ENCODE data around the gene RCSD1. TPM values are rescaled to one million over a fixed set of nuclear protein-coding genes. Genes with fewer than 3 reads are reported as not detected.

The RCSD1 gene
- total and polyA plus RNA-seq, 7 donors: 3.9 to 34.2 (median 13.7) TPM

DNA sequence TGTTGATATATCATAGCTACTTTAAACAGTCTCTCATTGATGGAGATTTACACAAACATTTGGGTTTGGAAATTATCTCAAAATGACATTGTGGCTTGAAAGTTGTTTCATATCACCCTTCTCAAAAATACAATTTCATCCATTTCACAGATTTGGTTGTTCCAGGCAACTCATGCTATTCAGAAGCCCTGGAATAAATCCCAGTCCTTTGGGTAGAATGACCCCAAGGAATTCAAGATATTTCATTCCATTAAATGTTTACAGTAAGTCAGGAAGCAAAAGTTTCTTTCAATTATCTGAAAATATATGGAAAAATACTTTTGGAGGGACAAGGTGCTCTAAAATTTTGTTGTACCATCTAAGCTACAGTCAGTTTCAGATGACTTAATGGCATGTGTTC, 118.9 kb downstream of the RCSD1 start:
- TF ChIP-seq, protein P1, sequence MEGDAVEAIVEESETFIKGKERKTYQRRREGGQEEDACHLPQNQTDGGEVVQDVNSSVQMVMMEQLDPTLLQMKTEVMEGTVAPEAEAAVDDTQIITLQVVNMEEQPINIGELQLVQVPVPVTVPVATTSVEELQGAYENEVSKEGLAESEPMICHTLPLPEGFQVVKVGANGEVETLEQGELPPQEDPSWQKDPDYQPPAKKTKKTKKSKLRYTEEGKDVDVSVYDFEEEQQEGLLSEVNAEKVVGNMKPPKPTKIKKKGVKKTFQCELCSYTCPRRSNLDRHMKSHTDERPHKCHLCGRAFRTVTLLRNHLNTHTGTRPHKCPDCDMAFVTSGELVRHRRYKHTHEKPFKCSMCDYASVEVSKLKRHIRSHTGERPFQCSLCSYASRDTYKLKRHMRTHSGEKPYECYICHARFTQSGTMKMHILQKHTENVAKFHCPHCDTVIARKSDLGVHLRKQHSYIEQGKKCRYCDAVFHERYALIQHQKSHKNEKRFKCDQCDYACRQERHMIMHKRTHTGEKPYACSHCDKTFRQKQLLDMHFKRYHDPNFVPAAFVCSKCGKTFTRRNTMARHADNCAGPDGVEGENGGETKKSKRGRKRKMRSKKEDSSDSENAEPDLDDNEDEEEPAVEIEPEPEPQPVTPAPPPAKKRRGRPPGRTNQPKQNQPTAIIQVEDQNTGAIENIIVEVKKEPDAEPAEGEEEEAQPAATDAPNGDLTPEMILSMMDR (IDR thresholded peaks at IDR 0.05): no peak
- Histone ChIP-seq H3K27me3 (ENCODE audit: insufficient read depth in 3 of 3, low read length in 2 of 3) (no peaks in the 10 kb centered on the region), H3K36me3 (ENCODE audit: insufficient read depth in 1 of 2, low read depth in 1 of 2) (no peaks in the 10 kb centered on the region), H3K27ac (no peak overlapping the region), H3K4me1 (peaks cover 32% of the 10 kb centered on the region), H3K9me3 (no peaks in the 10 kb centered on the region), H3K4me3 (no peak overlapping the region)
- DNase-seq: no peak
- no peak for ATAC-seq
- intact Hi-C loops (cut with DNase I): no loop called here

DNA sequence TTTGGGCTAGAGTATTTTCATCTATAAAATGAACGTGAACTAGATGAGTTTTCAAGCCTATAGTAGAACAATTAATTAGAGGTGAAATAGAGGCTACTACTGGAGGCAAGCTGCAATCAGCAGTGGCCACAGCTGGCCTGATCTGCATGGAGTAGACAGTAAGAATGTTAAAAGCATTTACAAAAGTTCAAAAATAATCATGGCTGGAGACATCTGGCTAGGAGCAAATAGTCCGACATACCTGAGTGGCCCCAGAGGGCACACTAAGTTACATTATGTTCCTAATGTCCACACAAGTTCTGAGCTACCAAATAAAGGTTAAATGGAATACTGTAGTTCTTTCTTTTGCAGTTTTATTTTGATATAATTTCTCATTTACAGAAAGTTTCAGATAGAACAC, 119.7 kb downstream of the RCSD1 start:
- intact Hi-C loops (cut with DNase I): no loop called here
- H3K4me1 ChIP-seq: peaks cover 36% of the 10 kb centered on the region

DNA sequence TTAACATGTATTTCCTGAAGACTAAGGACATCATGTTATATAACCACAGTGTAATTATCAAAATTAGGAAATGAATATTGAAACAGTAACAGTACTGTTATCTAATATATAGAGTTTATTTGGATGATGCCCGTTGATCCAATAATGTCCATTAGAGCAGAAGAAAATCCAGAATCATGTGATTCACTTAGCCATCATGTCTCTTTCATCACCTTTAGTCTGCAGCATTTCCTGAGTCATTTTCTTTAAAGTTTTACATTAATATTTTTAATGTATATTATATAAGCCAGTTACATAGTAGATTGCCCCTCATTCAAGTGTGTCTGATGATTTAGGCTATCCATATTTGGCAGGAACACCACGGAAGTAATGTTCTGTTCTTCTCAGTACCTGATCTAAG, 120.6 kb downstream of the RCSD1 start:
- Histone ChIP-seq H3K4me1 (peaks cover 36% of the 10 kb centered on the region), H3K36me3 (ENCODE audit: insufficient read depth in 1 of 2, low read depth in 1 of 2) (no peaks in the 10 kb centered on the region), H3K4me3 (no peak overlapping the region), H3K9me3 (no peaks in the 10 kb centered on the region), H3K27me3 (ENCODE audit: insufficient read depth in 3 of 3, low read length in 2 of 3) (no peaks in the 10 kb centered on the region), H3K27ac (no peak overlapping the region)
- 93 to 97% (median 96%) methylated on average over 2 of the region's 2 CpGs for whole genome bisulfite sequencing, 3 donors
- TF ChIP-seq, protein P1 (IDR thresholded peaks at IDR 0.05): no peak
- no peak for DNase-seq
- no peak for ATAC-seq
- intact Hi-C loops (cut with DNase I): no loop called here

More for the DNA sequence above, 119.7 kb downstream of the RCSD1 start:
- TF ChIP-seq, protein P1 (IDR thresholded peaks at IDR 0.05): no peak
- no peaks in the 10 kb centered on the region for H3K36me3 ChIP-seq (ENCODE audit: insufficient read depth in 1 of 2, low read depth in 1 of 2)
- DNase-seq (no peak), ATAC-seq (no peak)
- H3K27me3 ChIP-seq (ENCODE audit: insufficient read depth in 3 of 3, low read length in 2 of 3): no peaks in the 10 kb centered on the region
- WGBS, 3 donors: 45 to 66% (median 66%) methylated on average over 2 of the region's 2 CpGs
- no peaks in the 10 kb centered on the region for H3K9me3 ChIP-seq
- H3K27ac ChIP-seq: no peak overlapping the region
- H3K4me3 ChIP-seq: no peak overlapping the region

DNA sequence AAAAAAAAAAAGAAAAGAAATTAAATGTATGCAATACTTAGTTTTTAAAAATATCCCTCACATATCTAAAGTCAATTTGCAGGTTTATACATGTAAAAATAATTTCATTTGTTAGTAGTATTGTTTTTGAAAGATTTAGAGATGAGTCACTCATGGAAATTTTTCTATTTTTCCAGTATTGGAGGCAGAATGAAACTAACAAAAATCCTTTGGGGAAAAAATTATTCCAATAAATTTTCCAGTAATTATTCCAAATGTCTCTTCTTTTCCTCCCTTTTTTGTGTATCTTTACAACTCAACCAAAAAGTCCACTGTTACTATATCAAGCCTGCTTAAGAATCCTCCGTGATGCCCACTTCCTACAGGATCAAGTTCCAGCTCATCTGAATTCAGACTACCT, 121.6 kb downstream of the RCSD1 start:
- no peak overlapping the region for H3K27ac ChIP-seq
- H3K9me3 ChIP-seq: no peaks in the 10 kb centered on the region
- 52 to 61% (median 59%) methylated on average over 1 of the region's 1 CpG for WGBS, 3 donors
- no peak for ATAC-seq
- peaks cover 37% of the 10 kb centered on the region for H3K4me1 ChIP-seq
- TF ChIP-seq, protein P1 (IDR thresholded peaks at IDR 0.05): no peak
- DNase-seq: no peak
- intact Hi-C loops (cut with DNase I): no loop called here
- H3K36me3 ChIP-seq (ENCODE audit: insufficient read depth in 1 of 2, low read depth in 1 of 2): no peaks in the 10 kb centered on the region
- no peak overlapping the region for H3K4me3 ChIP-seq
- H3K27me3 ChIP-seq (ENCODE audit: insufficient read depth in 3 of 3, low read length in 2 of 3): no peaks in the 10 kb centered on the region

DNA sequence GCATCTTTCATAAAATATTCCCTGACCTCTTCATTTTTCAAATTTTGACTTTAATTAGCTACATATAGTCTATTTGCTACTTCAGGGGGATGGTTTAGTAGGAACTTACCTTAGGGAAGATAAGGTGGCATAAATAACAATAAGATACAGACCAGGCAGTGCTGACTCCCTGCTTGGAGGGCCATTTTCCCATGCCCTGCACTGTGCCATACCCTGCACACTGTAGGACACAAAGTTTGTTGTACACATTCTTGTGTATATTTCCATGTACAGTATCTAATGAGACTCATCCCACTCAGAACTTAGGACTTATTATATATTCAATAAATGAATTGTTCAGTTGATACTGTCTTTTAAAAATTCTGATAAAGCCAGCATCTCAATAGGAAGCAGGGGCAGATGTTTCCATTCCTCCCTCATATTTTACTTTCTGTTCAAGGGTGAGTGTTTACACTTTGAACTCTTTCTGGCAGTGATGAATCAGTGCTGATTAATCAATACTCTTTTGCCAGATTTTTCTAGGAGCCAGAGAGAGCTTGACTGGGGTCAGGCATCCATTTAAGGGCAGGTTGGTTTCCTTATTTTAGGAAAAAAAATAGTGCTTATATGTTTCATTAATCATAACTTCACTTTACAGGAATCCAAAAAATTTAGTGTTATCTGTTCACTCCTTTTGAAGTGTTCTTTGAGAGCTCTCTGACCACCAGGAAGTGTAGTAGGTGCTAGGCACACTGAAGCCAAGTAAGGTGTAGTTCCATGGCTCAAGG, 122.4 kb downstream of the RCSD1 start:
- H3K4me1 ChIP-seq: peaks cover 41% of the 10 kb centered on the region
- ATAC-seq (no peak), DNase-seq (no peak)
- no peaks in the 10 kb centered on the region for H3K27me3 ChIP-seq (ENCODE audit: insufficient read depth in 3 of 3, low read length in 2 of 3)
- no peak overlapping the region for H3K4me3 ChIP-seq
- TF ChIP-seq, protein P1 (IDR thresholded peaks at IDR 0.05): no peak
- H3K36me3 ChIP-seq (ENCODE audit: insufficient read depth in 1 of 2, low read depth in 1 of 2): no peaks in the 10 kb centered on the region
- H3K9me3 ChIP-seq: no peaks in the 10 kb centered on the region
- H3K27ac ChIP-seq: no peak overlapping the region
- intact Hi-C loops (cut with DNase I): no loop called here
